OCI-LY1 (cell line): ENCODE measurements around the gene CHMP1A.

Experiments used
- EZH2 ChIP-seq: fragments of 200-600 bp; sonication (generic), shearing (Covaris generic); IDR thresholded peaks from 2 replicates; pipeline ENCODE4 v1.8.0; 2017; ENCODE audit warnings: borderline replicate concordance, mixed run types, mild to moderate bottlenecking, antibody characterized with exemption, low read length, moderate library complexity, mixed read lengths
- TF ChIP-seq, protein P1 (sequence below): fragments of 200-600 bp; sonication (generic), shearing (Covaris generic); IDR thresholded peaks from 2 replicates; pipeline ENCODE4 v1.5.1; 2017; ENCODE audit warnings: mild to moderate bottlenecking, antibody characterized with exemption, low read length, moderate library complexity, mixed read lengths

DNA sequence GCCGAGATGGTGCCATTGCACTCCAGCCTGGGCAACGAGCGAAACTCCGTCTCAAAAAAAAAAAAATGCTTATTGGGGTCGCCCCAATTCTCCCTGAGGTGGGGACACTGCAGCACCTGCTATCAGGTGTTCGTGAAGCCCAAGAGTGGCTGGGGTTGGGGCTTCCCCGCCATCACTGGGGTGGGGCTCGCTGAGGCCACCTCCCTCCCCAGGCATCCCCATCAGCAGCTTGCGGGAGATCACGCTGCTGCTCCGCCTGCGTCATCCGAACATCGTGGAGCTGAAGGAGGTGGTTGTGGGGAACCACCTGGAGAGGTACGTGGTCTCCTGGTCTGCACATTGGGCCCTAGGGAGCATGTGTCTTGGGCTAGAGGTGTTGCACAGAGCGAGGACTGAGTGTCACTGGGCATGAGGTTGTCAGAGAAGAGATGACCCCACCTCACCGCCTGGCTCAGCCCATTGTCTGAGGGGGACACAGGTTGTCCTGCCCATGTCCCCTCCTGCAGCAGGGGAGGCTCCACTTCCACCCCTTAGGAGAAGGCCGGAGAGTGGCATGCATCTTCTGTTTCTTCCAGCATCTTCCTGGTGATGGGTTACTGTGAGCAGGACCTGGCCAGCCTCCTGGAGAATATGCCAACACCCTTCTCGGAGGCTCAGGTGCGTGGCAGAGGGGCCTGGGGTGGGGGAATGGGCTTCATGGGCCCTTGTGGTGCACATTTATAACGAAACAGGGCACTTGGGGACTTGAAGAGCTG, 33.9 kb upstream of the CHMP1A start:
- no peak for TF ChIP-seq EZH2
- TF ChIP-seq, protein P1, sequence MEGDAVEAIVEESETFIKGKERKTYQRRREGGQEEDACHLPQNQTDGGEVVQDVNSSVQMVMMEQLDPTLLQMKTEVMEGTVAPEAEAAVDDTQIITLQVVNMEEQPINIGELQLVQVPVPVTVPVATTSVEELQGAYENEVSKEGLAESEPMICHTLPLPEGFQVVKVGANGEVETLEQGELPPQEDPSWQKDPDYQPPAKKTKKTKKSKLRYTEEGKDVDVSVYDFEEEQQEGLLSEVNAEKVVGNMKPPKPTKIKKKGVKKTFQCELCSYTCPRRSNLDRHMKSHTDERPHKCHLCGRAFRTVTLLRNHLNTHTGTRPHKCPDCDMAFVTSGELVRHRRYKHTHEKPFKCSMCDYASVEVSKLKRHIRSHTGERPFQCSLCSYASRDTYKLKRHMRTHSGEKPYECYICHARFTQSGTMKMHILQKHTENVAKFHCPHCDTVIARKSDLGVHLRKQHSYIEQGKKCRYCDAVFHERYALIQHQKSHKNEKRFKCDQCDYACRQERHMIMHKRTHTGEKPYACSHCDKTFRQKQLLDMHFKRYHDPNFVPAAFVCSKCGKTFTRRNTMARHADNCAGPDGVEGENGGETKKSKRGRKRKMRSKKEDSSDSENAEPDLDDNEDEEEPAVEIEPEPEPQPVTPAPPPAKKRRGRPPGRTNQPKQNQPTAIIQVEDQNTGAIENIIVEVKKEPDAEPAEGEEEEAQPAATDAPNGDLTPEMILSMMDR = no peak
